A172 (cell line): ENCODE data around the gene MLKL. TPM values are rescaled to one million over a fixed set of nuclear protein-coding genes. Genes with fewer than 3 reads are reported as not detected.

Experiments
- DNase-seq: peaks from one replicate; pipeline ENCODE4 v3.0.0-alpha.2; 2015; ENCODE audit warnings: low spot score
- total RNA-seq: library from RNA; depleted of rRNA; stranded (reverse); fragments of >200 nt; shearing (Covaris generic); gene quantifications from 2 replicates; pipeline ENCODE4 v1.2.3, GENCODE V29; 2014; rRNA removed

Gene MLKL
- total RNA-seq, 1 experiment from 2014 or later = 16.0 TPM

DNA sequence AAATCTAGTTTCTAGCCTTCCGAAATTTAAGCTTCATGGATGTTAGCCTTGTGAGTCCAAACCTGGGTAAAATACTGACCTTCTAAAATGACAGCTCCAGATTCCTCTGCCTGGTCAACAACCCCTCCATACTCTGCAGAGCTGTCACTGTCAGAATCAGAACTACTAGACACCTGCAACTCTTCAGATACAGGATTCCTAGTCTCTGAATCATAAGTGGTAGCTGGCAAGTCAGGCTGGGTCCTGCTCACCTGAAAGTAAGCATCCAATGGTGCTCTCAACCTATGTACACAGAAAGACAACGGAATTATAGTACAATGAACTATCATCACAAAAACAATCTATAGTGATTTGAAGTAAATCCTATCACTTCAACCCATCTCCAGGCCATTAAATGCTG, 48.8 kb downstream of the MLKL start:
- DNase-seq = no peak

DNA sequence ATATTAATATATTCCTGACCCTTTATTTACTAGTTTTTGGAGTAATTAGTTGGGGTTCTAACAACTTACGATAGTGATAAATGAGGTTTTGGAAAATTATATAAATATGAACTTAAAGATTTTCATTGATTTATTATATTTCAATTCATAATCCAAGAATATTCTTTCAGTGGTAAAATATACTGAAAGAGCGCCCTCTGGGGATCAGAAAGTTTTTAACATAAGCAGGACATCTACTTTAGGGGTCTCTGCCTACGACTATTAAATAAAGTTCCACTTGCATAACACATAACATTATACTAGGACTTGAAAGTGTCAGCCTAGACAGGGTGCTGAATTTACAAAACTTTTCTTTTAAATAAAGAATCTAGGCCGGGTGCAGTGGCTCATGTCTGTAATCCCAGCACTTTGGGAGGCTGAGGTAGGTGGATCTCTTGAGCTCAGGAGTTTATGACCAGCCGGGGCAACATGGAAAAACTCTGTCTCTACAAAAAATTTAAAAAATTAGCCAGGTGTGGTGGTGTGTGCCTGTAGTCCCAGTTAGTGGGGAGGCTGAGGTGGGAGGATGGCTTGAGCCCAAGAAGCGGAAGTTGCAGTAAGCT, 49.6 kb downstream of the MLKL start:
- DNase-seq = no peak

DNA sequence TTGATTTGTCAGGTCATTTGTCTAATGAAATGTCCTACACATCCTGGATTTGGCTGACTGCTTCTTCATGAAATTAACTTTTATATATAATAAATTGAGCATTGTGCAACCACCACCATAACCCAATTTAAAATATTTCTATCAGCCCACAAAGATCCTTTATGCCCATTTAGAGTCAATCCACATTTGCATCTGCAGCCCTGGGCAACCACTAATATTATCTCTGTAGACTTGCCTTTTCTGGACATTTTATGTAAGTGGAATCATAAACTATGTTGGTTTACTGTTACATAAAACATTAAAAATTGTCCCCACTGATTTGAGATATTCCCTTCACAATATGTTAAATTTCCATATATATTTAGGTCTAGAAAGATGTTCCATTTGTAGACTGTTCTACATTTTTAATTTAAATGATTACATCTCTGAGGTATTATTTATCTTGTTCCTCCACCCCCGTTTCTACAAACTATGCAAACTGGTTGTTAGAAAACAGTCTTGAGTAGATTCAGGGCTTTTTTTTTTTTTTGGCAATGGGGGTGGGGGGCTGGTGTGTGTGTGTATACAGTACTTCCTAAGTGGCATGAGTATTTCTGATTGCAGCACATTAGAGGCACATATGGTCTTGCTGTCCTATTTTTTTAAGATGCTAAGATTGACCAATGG, 50.7 kb downstream of the MLKL start:
- DNase-seq = no peak

DNA sequence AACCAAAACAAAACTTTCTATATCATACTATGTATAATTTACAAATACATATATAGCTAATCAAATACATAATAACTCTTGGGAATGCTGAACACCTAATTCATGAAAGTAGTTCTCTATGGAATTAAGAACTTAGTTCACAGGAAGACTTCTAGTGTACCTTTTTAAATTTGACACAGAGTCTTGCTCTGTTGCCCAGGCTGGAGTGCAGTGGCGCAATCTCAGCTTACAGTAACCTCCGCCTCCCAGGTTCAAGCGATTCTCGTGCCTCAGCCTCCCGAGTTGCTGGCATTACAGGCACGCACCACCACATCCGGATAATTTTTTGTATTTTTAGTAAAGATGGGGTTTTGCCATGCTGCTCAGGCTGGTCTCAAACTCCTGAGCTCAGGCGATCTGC, 58.7 kb downstream of the MLKL start:
- no peak for DNase-seq

DNA sequence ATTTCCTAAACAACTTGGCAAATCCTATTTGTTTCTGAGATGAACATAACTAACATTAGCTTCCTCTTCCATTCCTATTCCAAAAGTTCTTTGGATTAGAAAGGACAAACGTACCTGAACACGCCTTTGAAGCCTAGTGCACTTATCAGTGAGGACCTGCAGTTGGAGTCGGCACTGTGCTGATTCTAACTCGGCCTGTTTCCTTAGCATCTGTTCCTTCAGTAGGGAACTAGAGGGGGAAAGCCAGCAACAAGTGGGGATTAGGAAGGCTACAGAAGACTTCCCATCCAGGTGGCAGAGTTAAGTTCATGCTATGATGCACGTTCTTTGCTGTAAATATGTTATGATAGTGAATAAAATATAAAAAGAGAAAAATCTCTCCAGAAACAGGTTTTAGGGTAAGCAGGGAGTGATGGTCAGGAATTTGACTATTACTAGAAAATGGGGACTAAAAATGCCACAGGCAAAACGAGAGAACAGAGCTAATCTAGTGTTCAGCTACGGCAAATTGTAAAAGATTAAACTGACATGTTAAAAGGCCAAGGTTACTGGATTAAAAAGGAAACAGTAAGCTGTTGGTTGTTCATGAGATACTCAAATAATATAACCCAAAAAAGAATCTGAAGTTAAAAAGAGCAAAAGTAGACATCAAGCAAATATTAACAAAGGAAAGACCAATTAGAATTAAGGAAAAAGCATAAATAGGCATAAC, 62.8 kb downstream of the MLKL start:
- DNase-seq = no peak

DNA sequence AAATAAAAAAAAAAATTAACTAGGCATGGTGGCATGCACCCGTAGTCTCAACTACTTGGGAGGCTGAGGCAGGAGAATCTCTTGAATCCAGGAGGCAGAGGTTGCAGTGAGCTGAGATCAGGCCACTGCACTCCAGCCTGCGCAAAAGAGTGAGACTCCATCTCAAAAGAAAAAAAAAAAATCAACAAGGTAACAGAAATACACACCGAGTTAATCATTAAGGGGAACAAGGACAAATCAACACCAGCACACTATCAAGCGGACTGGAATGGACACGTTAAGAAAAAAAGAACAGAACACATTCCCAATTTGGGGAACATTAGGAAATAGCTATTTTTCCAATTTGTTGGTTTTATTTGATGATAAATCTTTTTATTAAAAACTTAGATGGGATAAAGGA, 65.4 kb downstream of the MLKL start:
- DNase-seq = no peak

DNA sequence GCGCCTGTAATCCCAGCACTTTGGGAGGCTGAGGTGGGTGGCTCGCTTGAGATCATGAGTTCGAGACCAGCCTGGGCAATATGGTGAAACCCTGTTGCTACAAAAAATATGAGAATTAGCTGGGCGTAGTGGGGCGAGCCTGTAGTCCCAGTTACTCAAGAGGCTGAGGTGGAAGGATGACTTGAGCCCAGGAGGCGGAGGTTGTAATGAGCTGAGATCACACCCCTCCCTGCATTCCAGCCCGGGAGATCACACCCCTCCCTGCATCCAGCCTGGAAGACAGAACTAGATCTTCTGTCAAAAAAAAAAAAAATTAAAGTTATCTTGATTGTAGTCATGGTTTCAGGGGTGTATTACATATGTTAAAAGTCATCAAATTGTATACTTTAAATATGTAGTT, 67.0 kb downstream of the MLKL start:
- DNase-seq = no peak

DNA sequence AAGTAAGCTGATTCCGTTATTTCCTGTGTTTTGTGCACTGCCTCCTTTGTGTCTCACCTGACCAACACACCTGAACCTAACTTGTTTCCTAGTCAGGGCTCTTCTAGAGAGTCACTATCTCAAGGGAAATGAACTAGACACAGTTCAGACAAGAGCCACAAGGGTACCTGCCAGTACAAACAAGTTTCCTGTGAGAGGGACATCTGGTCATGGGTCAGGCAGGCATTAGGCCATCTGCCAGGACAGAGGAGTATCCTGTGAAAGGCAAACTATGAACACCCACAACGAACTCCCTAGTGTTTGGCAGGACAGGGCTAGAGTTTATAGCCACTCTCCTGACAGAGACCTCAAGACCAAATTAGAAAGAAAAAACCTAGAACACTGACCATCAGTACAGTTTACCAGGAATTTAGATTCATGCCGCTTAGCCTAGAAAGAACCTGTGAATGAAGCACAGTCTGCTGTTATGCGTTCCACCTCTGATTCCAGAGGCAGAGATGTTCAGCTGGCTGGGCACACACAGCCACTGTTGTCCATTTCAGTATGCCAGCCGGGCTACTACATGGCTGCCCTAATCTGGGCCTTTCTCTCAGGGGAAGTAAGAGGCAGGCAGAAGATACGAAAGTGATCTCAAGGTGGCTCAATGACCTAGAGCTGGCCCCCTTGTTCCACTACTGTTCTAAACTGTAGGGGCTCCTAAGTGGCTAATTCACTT, 73.0 kb downstream of the MLKL start:
- DNase-seq = peak; percentile 19

DNA sequence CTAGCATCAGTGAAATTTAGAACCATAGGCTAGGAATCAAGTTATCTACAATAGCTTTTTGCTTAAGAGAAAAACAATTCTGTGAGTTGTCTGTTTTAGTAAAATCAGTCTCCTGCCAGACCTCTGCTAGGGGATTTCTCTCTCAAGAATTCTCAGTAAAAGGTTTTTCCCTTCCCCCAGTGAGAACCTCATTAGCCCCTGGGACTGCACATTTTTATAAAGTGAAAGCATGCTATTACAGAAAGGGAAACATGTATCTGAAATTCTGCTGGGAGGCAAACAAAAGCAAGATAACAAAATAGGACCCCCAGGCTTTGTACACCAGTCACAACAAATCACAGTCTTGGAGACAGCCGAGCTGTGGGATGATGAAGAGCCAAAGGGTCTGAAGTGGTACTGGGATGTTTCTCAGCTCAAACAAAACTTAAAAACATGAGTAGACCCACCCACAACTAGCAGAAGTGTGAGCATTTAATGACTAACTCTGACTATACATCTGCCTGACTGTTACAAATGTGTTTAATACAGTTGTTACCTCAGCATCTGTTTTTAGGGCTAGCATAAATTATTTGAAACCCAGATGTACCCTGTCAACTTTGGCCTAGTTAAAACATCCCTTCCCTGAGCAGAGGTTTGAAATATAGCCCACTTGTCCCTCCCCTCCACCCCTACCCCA, 73.8 kb downstream of the MLKL start:
- no peak for DNase-seq

DNA sequence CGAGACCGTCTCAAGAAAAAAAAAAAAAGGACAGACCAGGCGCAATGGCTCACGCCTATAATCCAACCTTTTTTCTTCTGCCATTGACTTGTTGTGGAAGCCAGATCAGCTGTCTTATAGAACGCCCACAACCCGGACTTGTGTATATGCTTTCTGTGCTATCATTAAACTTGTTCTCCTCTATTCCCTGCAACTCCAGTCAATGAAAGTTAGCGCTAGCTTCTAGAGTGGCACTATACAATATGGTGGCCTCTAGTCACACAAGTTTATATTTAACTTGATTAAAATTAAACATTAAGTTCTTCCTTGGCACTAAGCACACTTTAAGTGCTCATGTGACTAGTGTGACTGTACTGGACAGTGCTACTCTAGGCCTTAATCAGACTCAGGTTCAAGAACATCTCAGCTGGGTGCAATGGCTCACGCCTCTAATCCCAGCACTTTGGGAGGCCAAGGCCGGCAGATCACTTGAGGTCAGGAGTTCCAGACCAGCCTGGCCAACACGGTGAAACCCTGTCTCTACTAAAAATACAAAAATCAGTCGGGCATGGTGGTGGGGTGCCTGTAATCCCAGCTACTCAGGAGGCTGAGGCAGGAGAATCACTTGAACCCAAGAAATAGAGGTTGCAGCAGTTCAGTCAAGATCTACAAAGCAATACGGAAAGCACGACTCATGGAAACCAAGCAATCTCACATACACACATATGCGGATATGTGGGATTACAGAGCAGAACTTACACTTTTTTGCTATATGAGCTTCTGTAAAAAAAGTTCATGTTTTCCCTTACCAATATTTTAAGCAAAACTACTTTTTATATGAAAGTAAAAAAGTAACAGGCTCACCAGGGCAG, 74.9 kb downstream of the MLKL start:
- no peak for DNase-seq

DNA sequence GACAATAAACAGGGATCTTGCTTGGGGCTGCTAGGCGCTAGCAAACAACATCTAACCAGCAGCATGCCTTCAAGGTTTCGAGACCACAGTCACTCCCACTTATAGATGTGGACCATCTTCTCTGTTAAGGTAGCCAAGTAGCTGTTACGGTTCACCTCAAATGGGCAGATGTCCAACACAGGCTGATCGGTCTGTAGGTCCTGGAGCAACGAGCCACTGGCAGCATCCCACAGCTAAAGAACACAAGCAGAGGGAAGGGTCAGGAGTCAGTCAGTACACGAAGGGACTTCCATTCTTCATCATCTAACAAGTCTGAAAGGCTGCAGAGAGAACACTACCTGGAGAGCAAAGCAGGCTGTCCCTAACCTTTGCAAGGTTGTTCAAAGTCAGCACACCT, 76.8 kb downstream of the MLKL start:
- DNase-seq = no peak

DNA sequence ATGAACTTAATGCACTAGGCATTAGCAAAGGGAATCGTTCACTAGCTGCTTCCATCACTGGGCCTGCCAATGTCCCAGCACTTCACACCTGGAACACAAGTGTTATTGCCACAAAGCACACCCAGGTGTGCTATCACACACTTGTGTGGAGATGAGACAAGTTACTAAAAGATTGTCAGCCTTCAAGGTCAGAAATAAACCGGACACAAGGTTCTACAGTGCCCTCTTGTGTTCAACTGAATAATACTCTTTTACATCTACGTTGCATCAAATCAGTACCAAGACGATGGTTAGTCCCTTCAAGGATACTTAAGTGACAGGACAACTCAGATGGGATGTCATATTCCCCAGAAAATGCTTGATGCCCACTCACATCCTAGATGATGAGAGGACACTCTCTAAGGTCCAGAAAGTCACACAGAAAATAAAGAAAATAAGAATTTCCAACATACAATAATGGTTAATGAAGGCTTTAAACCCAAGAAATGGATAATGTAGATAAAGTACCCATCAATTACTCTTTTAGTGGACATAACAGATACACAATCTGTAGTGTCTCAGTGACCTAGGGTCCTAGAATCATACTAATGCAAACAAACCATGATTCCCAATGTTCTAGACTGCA, 77.3 kb downstream of the MLKL start:
- DNase-seq = peak; percentile 50

DNA sequence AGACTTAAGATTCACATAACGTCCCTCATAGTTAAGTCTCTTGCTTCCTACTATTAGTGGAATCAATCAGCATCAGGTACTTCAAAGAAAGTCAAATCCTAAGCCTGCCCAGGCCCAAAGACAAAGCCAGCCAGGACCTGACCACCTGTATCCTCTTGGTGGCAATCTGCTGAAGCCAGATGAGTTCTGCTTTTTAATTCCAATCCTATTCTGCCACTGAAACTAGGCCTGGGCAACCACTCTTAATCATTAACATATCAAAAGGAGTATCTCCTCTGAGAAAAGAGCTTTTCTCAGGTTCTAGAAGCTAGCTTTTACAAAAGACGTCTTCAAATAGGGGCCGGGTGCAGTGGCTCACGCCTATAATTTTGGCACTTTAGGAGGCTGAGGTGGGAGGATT, 78.7 kb downstream of the MLKL start:
- no peak for DNase-seq

Other genes starting within 250 kb of the MLKL start
- gene GLG1, start 93.7 kb downstream of the MLKL start, total RNA-seq = 88.7 and 90.7 TPM in 2 replicates
- 59.3 and 79.9 TPM in 2 replicates for gene RFWD3, start 34.0 kb downstream of the MLKL start, total RNA-seq
- 0.03 TPM in 1 of 2 replicates, not detected in the other for gene FA2H, start 74.0 kb upstream of the MLKL start, total RNA-seq